H9 (cell line): Measurements from ENCODE around the gene OR51B5. TPM values are rescaled to one million over a fixed set of nuclear protein-coding genes. Genes with fewer than 3 reads are reported as not detected.

Experiments used
- DNase-seq: peaks from one replicate; pipeline ENCODE4 v3.0.0-alpha.2; 2017
- H2AFZ ChIP-seq: one replicate; pipeline ENCODE4 v1.6.1; 2013; ENCODE audit warnings: mild to moderate bottlenecking, low read length, control low read depth, moderate library complexity
- H2AK5ac ChIP-seq: 2 replicates; pipeline ENCODE4 v1.6.1; 2013; ENCODE audit warnings: low read length, control low read depth, mixed read lengths; ENCODE audit not compliant: insufficient read length
- H2BK120ac ChIP-seq: one replicate; pipeline ENCODE4 v1.6.1; 2013; ENCODE audit warnings: low read depth, mild to moderate bottlenecking, low read length, control low read depth, inconsistent platforms; ENCODE audit not compliant: poor library complexity, severe bottlenecking
- H2BK12ac ChIP-seq: 2 replicates; pipeline ENCODE4 v1.6.1; 2013; ENCODE audit warnings: low read length, control low read depth, mixed read lengths, low read depth; ENCODE audit not compliant: insufficient read length
- H2BK15ac ChIP-seq: 2 replicates; pipeline ENCODE4 v1.6.1; 2013; ENCODE audit warnings: low read depth, low read length, control low read depth
- H2BK20ac ChIP-seq: one replicate; pipeline ENCODE4 v1.6.1; 2013; ENCODE audit warnings: low read depth, mild to moderate bottlenecking, low read length, control low read depth, inconsistent platforms; ENCODE audit not compliant: poor library complexity, severe bottlenecking
- H2BK5ac ChIP-seq: 2 replicates; pipeline ENCODE4 v1.6.1; 2013; ENCODE audit warnings: low read length, control low read depth, mixed read lengths; ENCODE audit not compliant: insufficient read length
- H3K14ac ChIP-seq: 2 replicates; pipeline ENCODE4 v1.6.1; 2013; ENCODE audit warnings: low read length, control low read depth; ENCODE audit not compliant: insufficient read depth
- H3K18ac ChIP-seq: 2 replicates; pipeline ENCODE4 v1.6.1; 2013; ENCODE audit warnings: low read depth, mild to moderate bottlenecking, mixed read lengths, low read length, control low read depth; ENCODE audit not compliant: insufficient read length
- H3K23ac ChIP-seq: 2 replicates; pipeline ENCODE4 v1.6.1; 2013; ENCODE audit warnings: low read length, control low read depth, mixed read lengths, low read depth; ENCODE audit not compliant: insufficient read length
- H3K23me2 ChIP-seq: 2 replicates; pipeline ENCODE4 v1.6.1; 2013; ENCODE audit warnings: low read depth, mild to moderate bottlenecking, mixed read lengths, low read length, control low read depth; ENCODE audit not compliant: insufficient read length, poor library complexity, severe bottlenecking
- H3K27ac ChIP-seq: 2 replicates; pipeline ENCODE4 v1.5.1; 2013; ENCODE audit warnings: low read length, control low read depth, mixed read lengths, low read depth; ENCODE audit not compliant: insufficient read length
- H3K27me3 ChIP-seq: 2 replicates; pipeline ENCODE4 v1.6.1; 2013; ENCODE audit warnings: low read length, control low read depth, inconsistent platforms; ENCODE audit not compliant: insufficient read depth
- H3K4ac ChIP-seq: 2 replicates; pipeline ENCODE4 v1.6.1; 2013; ENCODE audit warnings: low read depth, mild to moderate bottlenecking, control low read depth, inconsistent platforms, low read length, moderate library complexity
- H3K4me1 ChIP-seq: 2 replicates; pipeline ENCODE4 v1.6.1; 2013; ENCODE audit warnings: low read length, control low read depth, inconsistent platforms; ENCODE audit not compliant: insufficient read depth
- H3K4me2 ChIP-seq: 2 replicates; pipeline ENCODE4 v1.6.1; 2013; ENCODE audit warnings: low read length, control low read depth, mixed read lengths; ENCODE audit not compliant: insufficient read length, insufficient read depth
- H3K56ac ChIP-seq: 2 replicates; pipeline ENCODE4 v1.6.1; 2013; ENCODE audit warnings: low read depth, mild to moderate bottlenecking, mixed read lengths, low read length, control low read depth; ENCODE audit not compliant: insufficient read length
- H3K79me1 ChIP-seq: 2 replicates; pipeline ENCODE4 v1.6.1; 2013; ENCODE audit warnings: low read depth, mild to moderate bottlenecking, moderate library complexity, low read length, control low read depth, inconsistent platforms; ENCODE audit not compliant: insufficient read depth, poor library complexity, severe bottlenecking
- H3K79me2 ChIP-seq: 2 replicates; pipeline ENCODE4 v1.6.1; 2013; ENCODE audit warnings: low read length, control low read depth, inconsistent platforms; ENCODE audit not compliant: insufficient read depth
- H3K9ac ChIP-seq: 2 replicates; pipeline ENCODE4 v1.6.1; 2013; ENCODE audit warnings: low read length, control low read depth, mixed read lengths; ENCODE audit not compliant: insufficient read length; ENCODE audit errors: extremely low read depth
- H3K9me3 ChIP-seq: one replicate; pipeline ENCODE4 v1.6.1; 2013; ENCODE audit warnings: low read depth, low read length, inconsistent platforms; ENCODE audit not compliant: control insufficient read depth
- H3T11ph ChIP-seq: one replicate; pipeline ENCODE4 v1.6.1; 2013; ENCODE audit warnings: mild to moderate bottlenecking, low read length, control low read depth, inconsistent platforms
- H4K20me1 ChIP-seq: one replicate; pipeline ENCODE4 v1.6.1; 2013; ENCODE audit not compliant: control insufficient read depth, insufficient read length, insufficient read depth
- H4K5ac ChIP-seq: 2 replicates; pipeline ENCODE4 v1.6.1; 2013; ENCODE audit warnings: low read depth, mild to moderate bottlenecking, mixed read lengths, low read length, control low read depth; ENCODE audit not compliant: insufficient read length
- H4K8ac ChIP-seq: replicated peaks from 2 replicates; pipeline ENCODE4 v1.6.1; 2013; ENCODE audit warnings: low read length, control low read depth, mixed read lengths, low read depth; ENCODE audit not compliant: insufficient read length
- H4K91ac ChIP-seq: 2 replicates; pipeline ENCODE4 v1.6.1; 2013; ENCODE audit warnings: low read depth, mild to moderate bottlenecking, moderate library complexity, mixed read lengths, low read length, control low read depth; ENCODE audit not compliant: insufficient read length
- H3K27ac Mint-ChIP-seq, 3 experiments: 2 replicates in 2 of 3; 3 replicates in 1 of 3; pipeline ENCODE4 v1.8.0; 2020 to 2021; ENCODE audit warnings: mixed read lengths in 3 of 3, mild to moderate bottlenecking in 1 of 3, moderate library complexity in 1 of 3
- H3K27me3 Mint-ChIP-seq: 2 replicates; pipeline ENCODE4 v1.8.0; 2021; ENCODE audit warnings: low read depth, mild to moderate bottlenecking, moderate library complexity, mixed read lengths
- H3K36me3 Mint-ChIP-seq, 3 experiments: 2 replicates in 2 of 3; 3 replicates in 1 of 3; pipeline ENCODE4 v1.8.0; 2020 to 2021; ENCODE audit warnings: low read depth in 3 of 3, mixed read lengths in 3 of 3; ENCODE audit not compliant: insufficient read depth in 1 of 3
- H3K4me1 Mint-ChIP-seq, 2 experiments: 2 replicates each; pipeline ENCODE4 v1.8.0; 2020; ENCODE audit warnings: mixed read lengths in 2 of 2
- H3K4me3 Mint-ChIP-seq, 2 experiments: 2 replicates in 1 of 2; 3 replicates in 1 of 2; pipeline ENCODE4 v1.8.0; 2020 to 2021; ENCODE audit warnings: mild to moderate bottlenecking in 2 of 2, mixed read lengths in 2 of 2, moderate library complexity in 1 of 2
- H3K9me3 Mint-ChIP-seq, 2 experiments: 2 replicates in 1 of 2; 3 replicates in 1 of 2; pipeline ENCODE4 v1.8.0; 2020; ENCODE audit warnings: mild to moderate bottlenecking in 2 of 2, mixed read lengths in 2 of 2, moderate library complexity in 1 of 2
- total RNA-seq: library from RNA; stranded (reverse); gene quantifications from 2 replicates; pipeline ENCODE4 v1.2.1, GENCODE V29; 2021
- TF ChIP-seq, protein P1 (sequence below): fragments of 200-600 bp; sonication (generic); conservative IDR thresholded peaks from 3 replicates; pipeline ENCODE4 v1.8.0; 2021; ENCODE audit warnings: antibody characterized with exemption, mild to moderate bottlenecking

Gene OR51B5
- total RNA-seq, 1 experiment from 2014 or later = not detected

DNA sequence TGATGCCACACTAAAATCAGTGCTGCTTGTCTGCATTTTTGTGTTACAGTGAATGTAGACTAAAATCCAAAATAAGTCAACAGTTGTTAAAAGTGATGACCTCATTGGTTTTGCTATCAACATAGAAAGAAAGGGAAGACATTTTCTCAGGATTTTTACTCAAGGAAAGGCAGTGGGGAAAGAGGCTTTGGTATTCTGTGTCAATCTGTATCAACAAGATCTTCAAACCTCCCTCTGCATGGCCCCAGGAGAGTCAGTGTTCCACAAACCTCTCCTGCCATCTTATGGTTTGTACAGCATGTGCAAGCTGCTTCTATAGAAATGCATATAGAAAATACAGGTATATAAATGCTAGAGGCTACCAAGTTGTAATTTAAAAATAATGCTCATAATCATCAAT lies 26.5 kb upstream of the OR51B5 start:
- no peak for DNase-seq
- H3K4me2 ChIP-seq = no peak overlapping the region
- H4K91ac ChIP-seq = no peak overlapping the region
- H3K56ac ChIP-seq = no peak overlapping the region
- no peaks in the 10 kb centered on the region for H3K79me1 ChIP-seq
- no peak overlapping the region for H2BK5ac ChIP-seq
- H3K4me1 Mint-ChIP-seq = peaks cover 5 to 12% of the 10 kb centered on the region in 2 experiments
- H3K79me2 ChIP-seq = no peaks in the 10 kb centered on the region
- H3K4ac ChIP-seq = no peak overlapping the region
- H3K4me3 Mint-ChIP-seq = no peak overlapping the region
- H3K9me3 ChIP-seq = peaks cover 4% of the 10 kb centered on the region
- H4K5ac ChIP-seq = no peak overlapping the region
- no peak overlapping the region for H2BK120ac ChIP-seq
- H3K23me2 ChIP-seq = no peaks in the 10 kb centered on the region
- no peak overlapping the region for H3K18ac ChIP-seq
- TF ChIP-seq, protein P1, sequence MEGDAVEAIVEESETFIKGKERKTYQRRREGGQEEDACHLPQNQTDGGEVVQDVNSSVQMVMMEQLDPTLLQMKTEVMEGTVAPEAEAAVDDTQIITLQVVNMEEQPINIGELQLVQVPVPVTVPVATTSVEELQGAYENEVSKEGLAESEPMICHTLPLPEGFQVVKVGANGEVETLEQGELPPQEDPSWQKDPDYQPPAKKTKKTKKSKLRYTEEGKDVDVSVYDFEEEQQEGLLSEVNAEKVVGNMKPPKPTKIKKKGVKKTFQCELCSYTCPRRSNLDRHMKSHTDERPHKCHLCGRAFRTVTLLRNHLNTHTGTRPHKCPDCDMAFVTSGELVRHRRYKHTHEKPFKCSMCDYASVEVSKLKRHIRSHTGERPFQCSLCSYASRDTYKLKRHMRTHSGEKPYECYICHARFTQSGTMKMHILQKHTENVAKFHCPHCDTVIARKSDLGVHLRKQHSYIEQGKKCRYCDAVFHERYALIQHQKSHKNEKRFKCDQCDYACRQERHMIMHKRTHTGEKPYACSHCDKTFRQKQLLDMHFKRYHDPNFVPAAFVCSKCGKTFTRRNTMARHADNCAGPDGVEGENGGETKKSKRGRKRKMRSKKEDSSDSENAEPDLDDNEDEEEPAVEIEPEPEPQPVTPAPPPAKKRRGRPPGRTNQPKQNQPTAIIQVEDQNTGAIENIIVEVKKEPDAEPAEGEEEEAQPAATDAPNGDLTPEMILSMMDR = peak; percentile 48; the same call in 2 of the 3 replicates
- no peak overlapping the region for H4K8ac ChIP-seq
- H2AFZ ChIP-seq = no peak overlapping the region
- no peak overlapping the region for H3K14ac ChIP-seq
- H3K36me3 Mint-ChIP-seq = peaks cover 5 to 14% (median 6%) of the 10 kb centered on the region in 3 experiments
- H3K27ac ChIP-seq = no peak overlapping the region
- H3K4me1 ChIP-seq = no peaks in the 10 kb centered on the region; the same call in 1 of the 2 replicates
- H3K23ac ChIP-seq = no peak overlapping the region
- no peak overlapping the region for H2BK20ac ChIP-seq
- no peak overlapping the region for H3T11ph ChIP-seq
- H2AK5ac ChIP-seq = no peak overlapping the region
- H3K27me3 ChIP-seq = no peaks in the 10 kb centered on the region
- H2BK15ac ChIP-seq = no peak overlapping the region
- no peak overlapping the region for H3K9ac ChIP-seq
- no peaks in the 10 kb centered on the region for H4K20me1 ChIP-seq
- H3K27me3 Mint-ChIP-seq = no peaks in the 10 kb centered on the region
- H2BK12ac ChIP-seq = no peak overlapping the region
- H3K27ac Mint-ChIP-seq = no peak overlapping the region
- peaks cover 14 to 15% of the 10 kb centered on the region in 2 experiments for H3K9me3 Mint-ChIP-seq
